ENCODE data around the gene VHLL. TPM values are rescaled to one million over a fixed set of nuclear protein-coding genes. Genes with fewer than 3 reads are reported as not detected.

The VHLL gene
- total RNA-seq, 1 donor from 2014 or later, result not detected

GRCh38 chr1:156342166-156342955 lies 43.3 kb upstream of the VHLL start:
- no peak for TF ChIP-seq CTCF (IDR thresholded peaks at IDR 0.05)
- Mint-ChIP-seq H3K36me3 (ENCODE audit: unreplicated experiment) (no peaks in the 10 kb centered on the region), H3K4me3 (ENCODE audit: unreplicated experiment) (no peak overlapping the region), H3K9me3 (ENCODE audit: unreplicated experiment) (no peaks in the 10 kb centered on the region), H3K27ac (ENCODE audit: unreplicated experiment) (no peak overlapping the region), H3K4me1 (ENCODE audit: unreplicated experiment) (peaks cover 10% of the 10 kb centered on the region), H3K27me3 (ENCODE audit: unreplicated experiment) (peaks cover 31% of the 10 kb centered on the region)
- no peak for DNase-seq (ENCODE audit: extremely low spot score, unreplicated experiment)

GRCh38 chr1:156338180-156338976 lies 39.3 kb upstream of the VHLL start, which contains the start of the genes CCT3 and TSACC:
Gene CCT3, minus strand, starts transcription at chr1:156338292. Its CDS starts 108 bp downstream, at chr1:156338184.
Gene TSACC, plus strand, starts transcription at chr1:156338526. Its CDS starts 1,232 bp downstream, at chr1:156339758.
- TF ChIP-seq CTCF (IDR thresholded peaks at IDR 0.05), result no peak
- Mint-ChIP-seq H3K4me3 (ENCODE audit: unreplicated experiment) (peak within 1 kb of the TSS; percentile 98), H3K4me1 (ENCODE audit: unreplicated experiment) (peaks cover 24% of the 10 kb centered on the region), H3K36me3 (ENCODE audit: unreplicated experiment) (peaks cover 12% of the 10 kb centered on the region), H3K9me3 (ENCODE audit: unreplicated experiment) (no peaks in the 10 kb centered on the region), H3K27ac (ENCODE audit: unreplicated experiment) (peak within 1 kb of the TSS; percentile 95), H3K27me3 (ENCODE audit: unreplicated experiment) (peaks cover 7% of the 10 kb centered on the region)
- peak; percentile 100 for DNase-seq (ENCODE audit: extremely low spot score, unreplicated experiment)

GRCh38 chr1:156337888-156338179 lies 38.7 kb upstream of the VHLL start:
- peak; percentile 14 for TF ChIP-seq CTCF (IDR thresholded peaks at IDR 0.05)
- no peak for DNase-seq (ENCODE audit: extremely low spot score, unreplicated experiment)
- peaks cover 14% of the 10 kb centered on the region for H3K36me3 Mint-ChIP-seq (ENCODE audit: unreplicated experiment)
- peaks cover 24% of the 10 kb centered on the region for H3K4me1 Mint-ChIP-seq (ENCODE audit: unreplicated experiment)
- peak overlapping the region; percentile 95 for H3K27ac Mint-ChIP-seq (ENCODE audit: unreplicated experiment)
- H3K9me3 Mint-ChIP-seq (ENCODE audit: unreplicated experiment), result no peaks in the 10 kb centered on the region
- H3K27me3 Mint-ChIP-seq (ENCODE audit: unreplicated experiment), result peaks cover 2% of the 10 kb centered on the region
- peak overlapping the region; percentile 98 for H3K4me3 Mint-ChIP-seq (ENCODE audit: unreplicated experiment)

- peak overlapping the region; percentile 98 for H3K4me3 Mint-ChIP-seq (ENCODE audit: unreplicated experiment)
These were observed 38.2 kb upstream of the VHLL start for GRCh38 chr1:156337052-156337887.

More at GRCh38 chr1:156337052-156337887, 38.2 kb upstream of the VHLL start:
- Mint-ChIP-seq H3K27me3 (ENCODE audit: unreplicated experiment) (no peaks in the 10 kb centered on the region), H3K27ac (ENCODE audit: unreplicated experiment) (peak overlapping the region; percentile 95), H3K36me3 (ENCODE audit: unreplicated experiment) (peaks cover 14% of the 10 kb centered on the region), H3K4me1 (ENCODE audit: unreplicated experiment) (peaks cover 24% of the 10 kb centered on the region), H3K9me3 (ENCODE audit: unreplicated experiment) (no peaks in the 10 kb centered on the region)
- TF ChIP-seq CTCF (IDR thresholded peaks at IDR 0.05), result no peak
- DNase-seq (ENCODE audit: extremely low spot score, unreplicated experiment), result no peak

Measured in osteocyte (in vitro differentiated cells).